ENCODE results near the gene SPEF1. TPM values are rescaled to one million over a fixed set of nuclear protein-coding genes. Genes with fewer than 3 reads are reported as not detected.

SPEF1 gene
- total and polyA plus RNA-seq, 9 donors = 0.43 to 27.9 (median 1.0) TPM; not detected in 3

GRCh38 chr20:3738111-3739053 lies 42.9 kb downstream of the SPEF1 start:
- no peak for DNase-seq
- H3K27me3 ChIP-seq = no peaks in the 10 kb centered on the region
- intact Hi-C loops (cut with DNase I) = no loop called here
- no peak overlapping the region for H3K27ac ChIP-seq
- 68 to 71% (median 68%) methylated on average over 11 of the region's 11 CpGs for WGBS, 3 donors
- TF ChIP-seq EP300 (IDR thresholded peaks at IDR 0.05) = no peak
- TF ChIP-seq POLR2A (IDR thresholded peaks at IDR 0.05) = no peak
- no peak for TF ChIP-seq CTCF (IDR thresholded peaks at IDR 0.05)
- H3K36me3 ChIP-seq = no peaks in the 10 kb centered on the region
- peaks cover 4% of the 10 kb centered on the region for H3K4me1 ChIP-seq (ENCODE audit: insufficient read depth)
- H3K4me3 ChIP-seq = no peak overlapping the region
- no peaks in the 10 kb centered on the region for H3K9me3 ChIP-seq

- Histone ChIP-seq H3K36me3 (no peaks in the 10 kb centered on the region), H3K27me3 (no peaks in the 10 kb centered on the region), H3K4me3 (no peak overlapping the region), H3K4me1 (ENCODE audit: insufficient read depth) (peaks cover 4% of the 10 kb centered on the region), H3K9me3 (no peaks in the 10 kb centered on the region), H3K27ac (no peak overlapping the region)
- intact Hi-C loops (cut with DNase I) = no loop called here
- DNase-seq = no peak
- no peak for TF ChIP-seq EP300 (IDR thresholded peaks at IDR 0.05)
- TF ChIP-seq POLR2A (IDR thresholded peaks at IDR 0.05) = no peak
- TF ChIP-seq CTCF (IDR thresholded peaks at IDR 0.05) = no peak
- WGBS, 3 donors = 77 to 85% (median 77%) methylated on average over 4 of the region's 4 CpGs
Measured at GRCh38 chr20:3735768-3736167, 45.5 kb downstream of the SPEF1 start.

DNA sequence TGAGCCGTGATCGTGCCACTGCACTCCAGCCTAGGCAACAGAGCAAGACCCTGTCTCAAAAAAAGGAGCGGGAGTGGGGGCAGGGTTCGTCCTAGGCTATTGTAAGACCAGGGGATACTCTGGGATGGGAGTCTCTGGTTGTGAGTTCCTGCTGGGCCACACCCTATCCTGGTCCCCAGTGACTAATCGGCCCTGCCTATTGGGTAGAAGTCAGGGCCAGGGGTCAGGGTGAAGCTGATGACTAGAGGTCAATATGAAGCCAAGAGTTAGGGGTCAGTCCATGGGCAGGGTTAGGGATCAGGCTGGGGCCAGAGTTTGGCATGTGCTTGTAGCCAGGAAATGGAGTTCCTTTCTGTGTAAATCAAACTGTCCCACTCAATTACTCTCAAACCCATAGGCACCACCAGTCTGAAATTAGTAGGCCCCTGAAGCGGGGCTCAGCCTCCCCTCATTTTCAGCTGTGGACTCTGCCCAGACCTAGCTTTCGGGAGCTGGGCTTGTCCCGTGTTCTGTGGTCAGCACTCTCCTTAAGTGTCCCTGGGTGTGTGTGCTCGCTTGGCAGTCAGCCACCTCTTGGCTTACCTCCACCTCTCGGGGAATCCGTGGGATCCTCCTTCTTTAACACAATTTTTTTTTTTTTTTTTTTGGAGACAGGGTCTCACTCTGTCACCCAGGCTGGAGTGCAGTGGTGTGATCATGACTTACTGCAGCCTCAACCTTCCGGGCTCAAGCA lies 47.0 kb downstream of the SPEF1 start:
- Histone ChIP-seq H3K27me3 (no peaks in the 10 kb centered on the region), H3K9me3 (no peaks in the 10 kb centered on the region), H3K4me3 (no peak overlapping the region), H3K4me1 (ENCODE audit: insufficient read depth) (peaks cover 2% of the 10 kb centered on the region), H3K27ac (no peak overlapping the region), H3K36me3 (no peaks in the 10 kb centered on the region)
- DNase-seq = peak in 2 of 5 donors; percentile 54 to 70
- intact Hi-C loops (cut with DNase I) = no loop called here
- TF ChIP-seq CTCF (IDR thresholded peaks at IDR 0.05) = no peak
- no peak for TF ChIP-seq EP300 (IDR thresholded peaks at IDR 0.05)
- no peak for TF ChIP-seq POLR2A (IDR thresholded peaks at IDR 0.05)
- 56 to 59% (median 59%) methylated on average over 12 of the region's 12 CpGs for WGBS, 3 donors

DNA sequence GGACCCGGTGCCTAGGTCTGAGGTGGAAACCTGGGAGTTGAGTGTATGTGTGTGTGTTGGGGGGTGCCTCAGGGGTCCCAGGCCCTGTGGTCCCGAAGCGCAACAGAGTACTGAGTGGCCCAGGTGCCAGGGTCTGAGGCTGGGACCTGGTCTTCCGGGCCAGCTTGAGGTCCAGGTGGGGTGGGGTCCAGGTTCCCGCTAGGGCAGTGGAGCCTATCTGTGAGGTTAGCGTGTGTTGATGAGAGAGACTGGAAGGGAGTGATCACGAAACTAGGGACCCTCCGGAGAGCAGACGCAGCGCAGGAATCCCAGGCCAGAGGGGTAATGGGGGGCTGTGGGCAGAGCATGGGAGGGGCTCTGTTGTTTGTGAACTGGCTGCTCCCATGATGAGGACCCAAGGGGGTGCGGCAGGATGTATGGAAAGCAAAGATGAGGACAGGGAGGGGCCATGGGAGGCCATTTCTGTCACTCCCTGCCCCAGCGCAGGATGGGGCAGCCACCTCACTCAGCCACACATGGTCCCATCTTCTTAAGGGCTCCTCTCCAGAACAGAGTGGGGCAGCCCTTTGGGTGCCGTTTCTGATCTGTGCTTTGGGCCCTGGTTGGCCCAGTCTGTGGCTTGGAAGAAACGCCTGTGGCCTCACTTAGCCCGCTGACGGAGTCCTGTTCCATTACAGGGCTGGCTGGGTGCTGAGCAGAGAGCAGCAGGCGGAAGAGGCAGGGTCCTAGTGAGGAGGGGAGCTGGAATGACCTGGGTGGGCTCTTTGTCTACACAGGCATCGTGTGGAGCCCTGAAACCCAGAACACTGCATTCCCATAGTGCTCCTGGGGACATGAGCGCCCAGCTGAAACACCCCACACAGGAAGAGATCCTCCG lies 47.9 kb downstream of the SPEF1 start:
- H3K27ac ChIP-seq = peak overlapping the region; percentile 23 to 41
- 53 to 58% (median 55%) methylated on average over 20 of the region's 20 CpGs for WGBS, 3 donors
- H3K4me1 ChIP-seq (ENCODE audit: insufficient read depth) = peaks cover 2% of the 10 kb centered on the region
- H3K36me3 ChIP-seq = no peaks in the 10 kb centered on the region
- DNase-seq = no peak
- no peaks in the 10 kb centered on the region for H3K9me3 ChIP-seq
- TF ChIP-seq CTCF (IDR thresholded peaks at IDR 0.05) = no peak
- no peak for TF ChIP-seq POLR2A (IDR thresholded peaks at IDR 0.05)
- peak overlapping the region; percentile 44 for H3K4me3 ChIP-seq
- intact Hi-C loops (cut with DNase I) = no loop called here
- no peaks in the 10 kb centered on the region for H3K27me3 ChIP-seq
